Measurements from ENCODE around the gene COX7A2. TPM values are rescaled to one million over a fixed set of nuclear protein-coding genes. Genes with fewer than 3 reads are reported as not detected.

Gene COX7A2
- total and polyA plus RNA-seq, 10 donors = 158 to 535 (median 223) TPM

GRCh38 chr6:75220357-75220756 is 23.2 kb downstream of the COX7A2 start:
- Histone ChIP-seq H3K9me3 (no peaks in the 10 kb centered on the region), H3K4me3 (no peak overlapping the region), H3K27ac (no peak overlapping the region), H3K36me3 (no peaks in the 10 kb centered on the region), H3K27me3 (replicated peaks in 1 of 7) (peaks cover 0 to 5% (median 0%) of the 10 kb centered on the region in 7 donors), H3K4me1 (no peaks in the 10 kb centered on the region)
- WGBS, 5 donors = 59 to 82% (median 64%) methylated on average over 1 of the region's 1 CpG
- DNase-seq = no peak
- TF ChIP-seq, protein P1, sequence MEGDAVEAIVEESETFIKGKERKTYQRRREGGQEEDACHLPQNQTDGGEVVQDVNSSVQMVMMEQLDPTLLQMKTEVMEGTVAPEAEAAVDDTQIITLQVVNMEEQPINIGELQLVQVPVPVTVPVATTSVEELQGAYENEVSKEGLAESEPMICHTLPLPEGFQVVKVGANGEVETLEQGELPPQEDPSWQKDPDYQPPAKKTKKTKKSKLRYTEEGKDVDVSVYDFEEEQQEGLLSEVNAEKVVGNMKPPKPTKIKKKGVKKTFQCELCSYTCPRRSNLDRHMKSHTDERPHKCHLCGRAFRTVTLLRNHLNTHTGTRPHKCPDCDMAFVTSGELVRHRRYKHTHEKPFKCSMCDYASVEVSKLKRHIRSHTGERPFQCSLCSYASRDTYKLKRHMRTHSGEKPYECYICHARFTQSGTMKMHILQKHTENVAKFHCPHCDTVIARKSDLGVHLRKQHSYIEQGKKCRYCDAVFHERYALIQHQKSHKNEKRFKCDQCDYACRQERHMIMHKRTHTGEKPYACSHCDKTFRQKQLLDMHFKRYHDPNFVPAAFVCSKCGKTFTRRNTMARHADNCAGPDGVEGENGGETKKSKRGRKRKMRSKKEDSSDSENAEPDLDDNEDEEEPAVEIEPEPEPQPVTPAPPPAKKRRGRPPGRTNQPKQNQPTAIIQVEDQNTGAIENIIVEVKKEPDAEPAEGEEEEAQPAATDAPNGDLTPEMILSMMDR (IDR thresholded peaks at IDR 0.05 in 8 of 11, conservative IDR thresholded peaks at IDR 0.05 in 3 of 11) = no peak
- intact Hi-C loops (cut with DNase I; ENCODE audit: low total_unique reads) = no loop called here

- Histone ChIP-seq H3K4me3 (no peak overlapping the region), H3K9me3 (no peaks in the 10 kb centered on the region), H3K27ac (no peak overlapping the region), H3K36me3 (no peaks in the 10 kb centered on the region), H3K4me1 (no peaks in the 10 kb centered on the region), H3K27me3 (replicated peaks in 1 of 7) (peaks cover 0 to under 1% (median 0%) of the 10 kb centered on the region in 7 donors)
- DNase-seq = no peak
- intact Hi-C loops (cut with DNase I; ENCODE audit: low total_unique reads) = no loop called here
- TF ChIP-seq POLR2AphosphoS5 (IDR thresholded peaks at IDR 0.05) (no peak), POLR2A (IDR thresholded peaks at IDR 0.05) (no peak)
- TF ChIP-seq, protein P1 (IDR thresholded peaks at IDR 0.05 in 8 of 11, conservative IDR thresholded peaks at IDR 0.05 in 3 of 11) = no peak
- WGBS, 5 donors = 75 to 90% (median 89%) methylated on average over 3 of the region's 3 CpGs
These were observed 24.3 kb downstream of the COX7A2 start for GRCh38 chr6:75219263-75219662.

- no peaks in the 10 kb centered on the region for H3K36me3 ChIP-seq
- H3K4me3 ChIP-seq = no peak overlapping the region
- H3K27me3 ChIP-seq (replicated peaks in 1 of 7) = peaks cover 0 to under 1% (median 0%) of the 10 kb centered on the region in 7 donors
- no peak for TF ChIP-seq POLR2AphosphoS5 (IDR thresholded peaks at IDR 0.05)
- H3K4me1 ChIP-seq = no peaks in the 10 kb centered on the region
- H3K9me3 ChIP-seq = no peaks in the 10 kb centered on the region
- DNase-seq = no peak
- peak overlapping the region in 1 of 8 donors; percentile 11 for H3K27ac ChIP-seq
- intact Hi-C loops (cut with DNase I; ENCODE audit: low total_unique reads) = no loop called here
- WGBS, 5 donors = 21 to 38% (median 26%) methylated on average over 4 of the region's 4 CpGs
These were observed 26.4 kb downstream of the COX7A2 start for GRCh38 chr6:75217193-75217592.

- DNase-seq = no peak
- WGBS, 5 donors = 71 to 87% (median 80%) methylated on average over 4 of the region's 4 CpGs
- intact Hi-C loops (cut with DNase I; ENCODE audit: low total_unique reads) = no loop called here
- H3K4me1 ChIP-seq = peaks cover 0 to 7% (median 0%) of the 10 kb centered on the region in 6 donors
- no peaks in the 10 kb centered on the region for H3K9me3 ChIP-seq
- no peaks in the 10 kb centered on the region for H3K36me3 ChIP-seq
- H3K27ac ChIP-seq = no peak overlapping the region
- H3K27me3 ChIP-seq (replicated peaks in 1 of 7) = peaks cover 0 to 19% (median 1%) of the 10 kb centered on the region in 7 donors
- TF ChIP-seq POLR2AphosphoS5 (IDR thresholded peaks at IDR 0.05) = no peak
- TF ChIP-seq POLR2A (IDR thresholded peaks at IDR 0.05) = no peak
- TF ChIP-seq, protein P1 (IDR thresholded peaks at IDR 0.05 in 8 of 11, conservative IDR thresholded peaks at IDR 0.05 in 3 of 11) = no peak
- H3K4me3 ChIP-seq = no peak overlapping the region
These were observed 28.3 kb downstream of the COX7A2 start for GRCh38 chr6:75215291-75215690.

DNA sequence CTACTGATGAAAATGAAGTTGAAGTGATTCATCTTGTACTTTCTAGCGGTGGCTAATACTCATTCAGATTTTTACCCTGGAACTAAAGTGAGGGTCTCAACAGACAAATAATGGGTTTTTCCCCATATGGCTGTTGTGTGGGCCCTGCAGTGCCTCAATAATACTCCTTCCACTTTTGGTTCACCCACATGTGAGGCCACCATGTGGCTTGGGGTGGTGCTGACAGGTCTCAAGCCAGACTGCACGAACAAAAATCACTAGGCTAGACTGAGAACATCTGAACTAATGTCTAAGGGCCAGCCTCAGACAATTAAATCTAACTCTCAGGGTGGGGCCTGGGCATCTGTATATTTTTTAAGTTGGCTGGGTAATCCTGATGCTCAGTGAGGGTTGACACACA is 29.9 kb downstream of the COX7A2 start:
- 65 to 84% (median 69%) methylated on average over 2 of the region's 2 CpGs for WGBS, 5 donors
- intact Hi-C loops (cut with DNase I; ENCODE audit: low total_unique reads) = loop anchor here (5.0 kb wide), 1 partner anchor 1476 kb away; no protein-coding TSS in a partner anchor

More for the DNA sequence above, 29.9 kb downstream of the COX7A2 start:
- TF ChIP-seq, protein P1 (IDR thresholded peaks at IDR 0.05 in 8 of 11, conservative IDR thresholded peaks at IDR 0.05 in 3 of 11) = no peak
- TF ChIP-seq POLR2A (IDR thresholded peaks at IDR 0.05) (no peak), POLR2AphosphoS5 (IDR thresholded peaks at IDR 0.05) (no peak)
- Histone ChIP-seq H3K36me3 (no peaks in the 10 kb centered on the region), H3K27ac (no peak overlapping the region), H3K9me3 (no peaks in the 10 kb centered on the region), H3K27me3 (replicated peaks in 1 of 7) (peaks cover 0 to 35% (median 7%) of the 10 kb centered on the region in 7 donors), H3K4me3 (no peak overlapping the region), H3K4me1 (peaks cover 0 to 10% (median 4%) of the 10 kb centered on the region in 6 donors)
- no peak for DNase-seq

All from spleen (tissue), 11 donors.